Esophagus squamous epithelium (tissue), 4 donors: ENCODE data around the gene THBS4.

Source experiments
- CTCF ChIP-seq, 6 experiments: fragments of 450-650 bp in 4 of 6; fragments of 200-600 bp in 2 of 6; sonication (generic) in 2 of 6; IDR thresholded peaks; one replicate each; pipeline ENCODE4 v1.5.1; 2016 to 2019; ENCODE audit warnings: antibody characterized with exemption in 6 of 6, mild to moderate bottlenecking in 4 of 6, moderate library complexity in 4 of 6
- POLR2A ChIP-seq, 4 donors: fragments of 450-650 bp; IDR thresholded peaks; one replicate each; pipeline ENCODE4 v1.6.1; 2017; ENCODE audit warnings: antibody characterized with exemption in 4 of 4, mild to moderate bottlenecking in 4 of 4, moderate library complexity in 3 of 4

GRCh38 chr5:80082281-80082680, 47.1 kb downstream of the THBS4 start:
- TF ChIP-seq CTCF (IDR thresholded peaks at IDR 0.05) (no peak), POLR2A (IDR thresholded peaks at IDR 0.05) (no peak)
